ENCODE data around the gene AAK1.
"Not testable (repeated sequence)": the region's sequence is repeated elsewhere in the genome, so short reads cannot be mapped to it uniquely, and the experiment has no call there.

- TF ChIP-seq CTCF, POLR2A, POLR2AphosphoS5 (IDR thresholded peaks at IDR 0.05): not testable (repeated sequence)
These were observed 224.4 kb downstream of the AAK1 start for GRCh38 chr2:69419111-69419510.

Measured in breast epithelium (tissue), 3 donors.